WTC11 (cell line): ENCODE results near the gene RAD51D. TPM values are rescaled to one million over a fixed set of nuclear protein-coding genes. Genes with fewer than 3 reads are reported as not detected.

Experiments
- ATAC-seq: fragments of 200-7000 bp; cut with Tn5 transposase; 2 replicates; pipeline ENCODE4 v1.10.0; 2021; ENCODE audit warnings: mild to moderate bottlenecking, moderate library complexity
- CTCF ChIA-PET: fragments of 300-600 bp; sonication (Branson Sonifier 250); formaldehyde crosslinking; loops from one replicate; lab custom pipeline; 2021; ENCODE audit warnings: antibody characterized with exemption; lab: Charles Lee
- POLR2A ChIA-PET: fragments of 350-600 bp; sonication (Branson Sonifier 250); formaldehyde crosslinking; loops from one replicate; lab custom pipeline; 2021; ENCODE audit warnings: antibody characterized with exemption; lab: Charles Lee
- DNase-seq: peaks from one replicate; pipeline ENCODE4 v3.0.0; 2021; ENCODE audit warnings: low spot score
- H3K27ac Mint-ChIP-seq: 2 replicates; pipeline ENCODE4 v1.8.0; 2021; ENCODE audit warnings: mixed read lengths
- H3K27me3 Mint-ChIP-seq: 2 replicates; pipeline ENCODE4 v1.8.0; 2021; ENCODE audit warnings: low read depth, mild to moderate bottlenecking, moderate library complexity, mixed read lengths
- H3K36me3 Mint-ChIP-seq: 2 replicates; pipeline ENCODE4 v1.8.0; 2021; ENCODE audit warnings: mixed read lengths
- H3K4me1 Mint-ChIP-seq: 2 replicates; pipeline ENCODE4 v1.8.0; 2022; ENCODE audit warnings: mixed read lengths
- H3K4me3 Mint-ChIP-seq: 2 replicates; pipeline ENCODE4 v1.8.0; 2021; ENCODE audit warnings: mild to moderate bottlenecking, moderate library complexity, mixed read lengths
- H3K9me3 Mint-ChIP-seq: 2 replicates; pipeline ENCODE4 v1.8.0; 2021; ENCODE audit warnings: mixed read lengths
- ATF1 ChIP-seq: sonication (generic); formaldehyde crosslinking; IDR thresholded peaks from 2 replicates; pipeline ENCODE4 v1.8.1; 2023; ENCODE audit warnings: mild to moderate bottlenecking, moderate library complexity, missing genetic modification reagents
- ELF4 ChIP-seq: sonication (generic); formaldehyde crosslinking; IDR thresholded peaks from 2 replicates; pipeline ENCODE4 v1.8.1; 2022; ENCODE audit warnings: low read depth, mild to moderate bottlenecking, moderate library complexity, missing genetic modification reagents
- ESRRA ChIP-seq: sonication (generic); formaldehyde crosslinking; IDR thresholded peaks from 2 replicates; pipeline ENCODE4 v1.8.1; 2022; ENCODE audit warnings: mild to moderate bottlenecking, missing genetic modification reagents, borderline replicate concordance
- FOXP1 ChIP-seq: sonication (generic); formaldehyde crosslinking; IDR thresholded peaks from 2 replicates; pipeline ENCODE4 v1.8.0; 2022; ENCODE audit warnings: missing genetic modification reagents, mild to moderate bottlenecking, moderate library complexity, borderline replicate concordance
- GTF2I ChIP-seq: fragments of 250-450 bp; sonication (Bioruptor Pico); conservative IDR thresholded peaks from 2 replicates; pipeline ENCODE4 v1.4.0; 2021; ENCODE audit warnings: mild to moderate bottlenecking
- JUN ChIP-seq: sonication (generic); formaldehyde crosslinking; IDR thresholded peaks from 2 replicates; pipeline ENCODE4 v1.8.0; 2023; ENCODE audit warnings: mild to moderate bottlenecking, missing genetic modification reagents
- MXD4 ChIP-seq: fragments of 250-450 bp; sonication (Bioruptor Pico); IDR thresholded peaks from 2 replicates; pipeline ENCODE4 v1.8.0; 2021; ENCODE audit warnings: mild to moderate bottlenecking, moderate library complexity, borderline replicate concordance
- MYBL2 ChIP-seq: sonication (generic); formaldehyde crosslinking; IDR thresholded peaks from 2 replicates; pipeline ENCODE4 v1.8.1; 2023; ENCODE audit warnings: mild to moderate bottlenecking, moderate library complexity, missing genetic modification reagents
- NR3C1 ChIP-seq: sonication (generic); formaldehyde crosslinking; conservative IDR thresholded peaks from 2 replicates; pipeline ENCODE4 v1.8.1; 2023; ENCODE audit warnings: low read depth, mild to moderate bottlenecking, missing genetic modification reagents
- RORB ChIP-seq: fragments of 250-450 bp; sonication (Bioruptor Pico); IDR thresholded peaks from 2 replicates; pipeline ENCODE4 v1.9.0; 2021; ENCODE audit warnings: mild to moderate bottlenecking
- SP1 ChIP-seq: sonication (generic); formaldehyde crosslinking; conservative IDR thresholded peaks from 2 replicates; pipeline ENCODE4 v1.8.1; 2022; ENCODE audit warnings: missing genetic modification reagents
- TEAD1 ChIP-seq: sonication (generic); formaldehyde crosslinking; IDR thresholded peaks from 2 replicates; pipeline ENCODE4 v1.8.0; 2022; ENCODE audit warnings: mild to moderate bottlenecking, missing genetic modification reagents
- TP53 ChIP-seq: sonication (generic); formaldehyde crosslinking; IDR thresholded peaks from 2 replicates; pipeline ENCODE4 v1.8.1; 2023; ENCODE audit warnings: mild to moderate bottlenecking, missing genetic modification reagents
- ZNF121 ChIP-seq: sonication (generic); formaldehyde crosslinking; IDR thresholded peaks from 2 replicates; pipeline ENCODE4 v1.8.0; 2023; ENCODE audit warnings: missing genetic modification reagents
- ZNF396 ChIP-seq: fragments of 250-450 bp; sonication (Bioruptor Pico); IDR thresholded peaks from 2 replicates; pipeline ENCODE4 v1.8.0; 2021; ENCODE audit warnings: mild to moderate bottlenecking, moderate library complexity, borderline replicate concordance
- ZNF423 ChIP-seq: fragments of 250-450 bp; sonication (Bioruptor Pico); IDR thresholded peaks from 2 replicates; pipeline ENCODE4 v2.1.2; 2022; ENCODE audit warnings: mild to moderate bottlenecking, moderate library complexity
- ZNF671 ChIP-seq: fragments of 250-450 bp; sonication (Bioruptor Pico); IDR thresholded peaks from 2 replicates; pipeline ENCODE4 v1.8.0; 2021; ENCODE audit warnings: mild to moderate bottlenecking
- total RNA-seq: library from RNA; stranded (reverse); gene quantifications from 3 replicates; pipeline ENCODE4 v1.2.3, GENCODE V29; 2021
- TF ChIP-seq, protein P1 (sequence below): sonication (generic); formaldehyde crosslinking; IDR thresholded peaks from 2 replicates; pipeline ENCODE4 v1.8.1; 2022; ENCODE audit warnings: mild to moderate bottlenecking, moderate library complexity, missing genetic modification reagents
- TF ChIP-seq, protein P2 (sequence below): sonication (generic); formaldehyde crosslinking; IDR thresholded peaks from 2 replicates; pipeline ENCODE4 v1.8.1; 2023; ENCODE audit warnings: mild to moderate bottlenecking, moderate library complexity, missing genetic modification reagents
- TF ChIP-seq, protein P3 (sequence below): fragments of 200-600 bp; IDR thresholded peaks from 2 replicates; pipeline ENCODE4 v1.8.0; 2022; ENCODE audit warnings: antibody characterized with exemption
- TF ChIP-seq, protein P4 (sequence below): fragments of 250-450 bp; sonication (Bioruptor Pico); IDR thresholded peaks from 2 replicates; pipeline ENCODE4 v1.9.0; 2021; ENCODE audit warnings: mild to moderate bottlenecking
- TF ChIP-seq, protein P5 (sequence below): sonication (generic); formaldehyde crosslinking; conservative IDR thresholded peaks from 2 replicates; pipeline ENCODE4 v1.8.1; 2022; ENCODE audit warnings: mild to moderate bottlenecking, missing genetic modification reagents
- TF ChIP-seq, protein P6 (sequence below): fragments of 250-450 bp; sonication (Bioruptor Pico); IDR thresholded peaks from 2 replicates; pipeline ENCODE4 v1.9.0; 2021; ENCODE audit warnings: mild to moderate bottlenecking, borderline replicate concordance

The RAD51D gene
- total RNA-seq, 1 experiment from 2014 or later: 15.0 TPM

DNA sequence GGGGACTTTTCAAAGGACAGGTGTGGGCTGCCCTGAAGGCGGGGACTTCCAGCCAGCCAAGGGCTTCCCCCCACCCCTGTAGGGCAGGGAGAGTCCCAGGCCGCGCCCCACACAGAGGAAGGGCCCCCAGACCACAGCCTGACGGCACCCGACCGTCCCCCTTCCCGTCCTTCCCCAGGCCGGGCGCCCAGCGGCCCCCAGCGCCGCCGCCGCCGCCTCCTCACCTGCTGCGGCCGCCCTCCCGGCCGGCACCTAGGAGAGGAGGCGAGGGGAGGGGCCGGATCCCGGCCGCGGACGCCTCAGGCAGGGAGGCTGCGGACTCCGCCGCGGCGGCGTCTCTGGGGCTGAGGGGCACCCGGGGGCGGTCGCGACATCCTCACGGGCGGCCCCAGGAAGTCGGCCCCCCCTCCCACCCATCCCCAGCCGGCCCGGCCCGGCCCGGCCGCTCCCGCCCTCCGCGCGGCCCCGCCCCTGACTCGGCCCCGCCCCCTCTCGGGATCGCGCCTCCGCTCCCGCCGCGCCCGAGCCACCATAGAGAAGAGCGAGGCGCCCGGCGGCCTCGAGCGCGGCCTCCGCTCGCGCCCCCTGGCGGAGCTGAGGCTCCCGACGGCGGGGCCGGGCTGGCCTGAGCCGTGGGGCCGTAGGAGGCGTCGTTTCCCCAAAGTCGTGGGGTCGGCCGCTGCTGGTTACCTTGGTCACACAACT is 30.6 kb downstream of the RAD51D start:
- CTCF ChIA-PET: interaction anchor here (0.7 to 2.0 kb wide), 28 partner anchors 9 to 487 kb away, joined by 3 to 27 read pairs (median 4); partner anchors contain the start of genes RAD51D and RFFL
- DNase-seq (peak; percentile 85), ATAC-seq (peak; percentile 85)
- POLR2A ChIA-PET: interaction anchor here (1.0 kb wide), 1 partner anchor 154 kb away, joined by 3 read pairs; the partner anchor contains the start of gene SLFN5
- Mint-ChIP-seq H3K4me1 (peaks cover 43% of the 10 kb centered on the region), H3K4me3 (peak overlapping the region; percentile 87), H3K27ac (no peak overlapping the region), H3K36me3 (no peaks in the 10 kb centered on the region), H3K27me3 (peaks cover 4% of the 10 kb centered on the region), H3K9me3 (no peaks in the 10 kb centered on the region)
- TF ChIP-seq, protein P1, sequence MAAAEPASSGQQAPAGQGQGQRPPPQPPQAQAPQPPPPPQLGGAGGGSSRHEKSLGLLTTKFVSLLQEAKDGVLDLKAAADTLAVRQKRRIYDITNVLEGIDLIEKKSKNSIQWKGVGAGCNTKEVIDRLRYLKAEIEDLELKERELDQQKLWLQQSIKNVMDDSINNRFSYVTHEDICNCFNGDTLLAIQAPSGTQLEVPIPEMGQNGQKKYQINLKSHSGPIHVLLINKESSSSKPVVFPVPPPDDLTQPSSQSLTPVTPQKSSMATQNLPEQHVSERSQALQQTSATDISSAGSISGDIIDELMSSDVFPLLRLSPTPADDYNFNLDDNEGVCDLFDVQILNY (CRISPR knock-in tag): peak; percentile 58; the same call in 1 of the 2 replicates
- TF ChIP-seq MXD4 (CRISPR knock-in tag) (no peak), NR3C1 (no peak), RORB (CRISPR knock-in tag) (no peak), GTF2I (CRISPR knock-in tag) (no peak), TEAD1 (CRISPR knock-in tag) (peak; percentile 63; the same call in 1 of the 2 replicates), TP53 (peak; percentile 30; the same call in 1 of the 2 replicates), ZNF121 (CRISPR knock-in tag) (peak; percentile 63; the same call in 1 of the 2 replicates), ESRRA (CRISPR knock-in tag) (no peak), ZNF423 (CRISPR knock-in tag) (peak; percentile 57), SP1 (CRISPR knock-in tag) (peak; percentile 70)
- TF ChIP-seq, protein P2, sequence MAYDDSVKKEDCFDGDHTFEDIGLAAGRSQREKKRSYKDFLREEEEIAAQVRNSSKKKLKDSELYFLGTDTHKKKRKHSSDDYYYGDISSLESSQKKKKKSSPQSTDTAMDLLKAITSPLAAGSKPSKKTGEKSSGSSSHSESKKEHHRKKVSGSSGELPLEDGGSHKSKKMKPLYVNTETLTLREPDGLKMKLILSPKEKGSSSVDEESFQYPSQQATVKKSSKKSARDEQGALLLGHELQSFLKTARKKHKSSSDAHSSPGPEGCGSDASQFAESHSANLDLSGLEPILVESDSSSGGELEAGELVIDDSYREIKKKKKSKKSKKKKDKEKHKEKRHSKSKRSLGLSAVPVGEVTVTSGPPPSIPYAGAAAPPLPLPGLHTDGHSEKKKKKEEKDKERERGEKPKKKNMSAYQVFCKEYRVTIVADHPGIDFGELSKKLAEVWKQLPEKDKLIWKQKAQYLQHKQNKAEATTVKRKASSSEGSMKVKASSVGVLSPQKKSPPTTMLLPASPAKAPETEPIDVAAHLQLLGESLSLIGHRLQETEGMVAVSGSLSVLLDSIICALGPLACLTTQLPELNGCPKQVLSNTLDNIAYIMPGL (CRISPR knock-in tag): peak; percentile 69; the same call in 1 of the 2 replicates
- TF ChIP-seq, protein P3, sequence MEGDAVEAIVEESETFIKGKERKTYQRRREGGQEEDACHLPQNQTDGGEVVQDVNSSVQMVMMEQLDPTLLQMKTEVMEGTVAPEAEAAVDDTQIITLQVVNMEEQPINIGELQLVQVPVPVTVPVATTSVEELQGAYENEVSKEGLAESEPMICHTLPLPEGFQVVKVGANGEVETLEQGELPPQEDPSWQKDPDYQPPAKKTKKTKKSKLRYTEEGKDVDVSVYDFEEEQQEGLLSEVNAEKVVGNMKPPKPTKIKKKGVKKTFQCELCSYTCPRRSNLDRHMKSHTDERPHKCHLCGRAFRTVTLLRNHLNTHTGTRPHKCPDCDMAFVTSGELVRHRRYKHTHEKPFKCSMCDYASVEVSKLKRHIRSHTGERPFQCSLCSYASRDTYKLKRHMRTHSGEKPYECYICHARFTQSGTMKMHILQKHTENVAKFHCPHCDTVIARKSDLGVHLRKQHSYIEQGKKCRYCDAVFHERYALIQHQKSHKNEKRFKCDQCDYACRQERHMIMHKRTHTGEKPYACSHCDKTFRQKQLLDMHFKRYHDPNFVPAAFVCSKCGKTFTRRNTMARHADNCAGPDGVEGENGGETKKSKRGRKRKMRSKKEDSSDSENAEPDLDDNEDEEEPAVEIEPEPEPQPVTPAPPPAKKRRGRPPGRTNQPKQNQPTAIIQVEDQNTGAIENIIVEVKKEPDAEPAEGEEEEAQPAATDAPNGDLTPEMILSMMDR: peak; percentile 68

DNA sequence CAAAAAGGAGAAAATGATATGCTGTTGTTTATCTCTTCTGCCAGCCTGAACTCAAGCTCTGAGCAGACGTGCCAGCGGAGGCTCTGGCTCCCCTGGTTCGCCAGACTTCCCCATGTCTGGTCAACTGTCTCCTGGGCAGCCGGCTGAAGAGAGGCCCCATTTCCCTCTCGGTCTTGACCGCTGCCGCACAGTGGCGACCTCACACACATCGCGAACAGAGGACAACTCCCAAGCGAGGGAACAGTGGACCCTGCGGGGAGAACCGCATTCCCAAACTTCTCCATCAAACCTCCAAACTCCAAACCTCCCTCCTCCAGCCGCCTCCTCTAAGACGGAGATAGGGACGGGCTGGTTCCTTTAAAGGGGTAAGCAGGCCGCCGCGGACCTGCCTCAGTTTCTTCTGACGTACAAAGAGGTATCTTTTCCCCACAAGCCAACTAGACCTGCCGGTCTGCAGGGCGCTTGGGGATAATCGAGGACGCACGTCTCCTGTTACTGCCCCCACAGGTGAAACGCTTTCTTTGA is 31.2 kb downstream of the RAD51D start:
- DNase-seq (peak; percentile 50), ATAC-seq (peak; percentile 12)
- Mint-ChIP-seq H3K27me3 (peaks cover 4% of the 10 kb centered on the region), H3K4me1 (peaks cover 48% of the 10 kb centered on the region), H3K9me3 (no peaks in the 10 kb centered on the region), H3K27ac (peak overlapping the region; percentile 78), H3K36me3 (no peaks in the 10 kb centered on the region), H3K4me3 (peak overlapping the region; percentile 87)
- ChIA-PET POLR2A (no interaction called here), CTCF (no interaction called here)
- TF ChIP-seq, protein P4, sequence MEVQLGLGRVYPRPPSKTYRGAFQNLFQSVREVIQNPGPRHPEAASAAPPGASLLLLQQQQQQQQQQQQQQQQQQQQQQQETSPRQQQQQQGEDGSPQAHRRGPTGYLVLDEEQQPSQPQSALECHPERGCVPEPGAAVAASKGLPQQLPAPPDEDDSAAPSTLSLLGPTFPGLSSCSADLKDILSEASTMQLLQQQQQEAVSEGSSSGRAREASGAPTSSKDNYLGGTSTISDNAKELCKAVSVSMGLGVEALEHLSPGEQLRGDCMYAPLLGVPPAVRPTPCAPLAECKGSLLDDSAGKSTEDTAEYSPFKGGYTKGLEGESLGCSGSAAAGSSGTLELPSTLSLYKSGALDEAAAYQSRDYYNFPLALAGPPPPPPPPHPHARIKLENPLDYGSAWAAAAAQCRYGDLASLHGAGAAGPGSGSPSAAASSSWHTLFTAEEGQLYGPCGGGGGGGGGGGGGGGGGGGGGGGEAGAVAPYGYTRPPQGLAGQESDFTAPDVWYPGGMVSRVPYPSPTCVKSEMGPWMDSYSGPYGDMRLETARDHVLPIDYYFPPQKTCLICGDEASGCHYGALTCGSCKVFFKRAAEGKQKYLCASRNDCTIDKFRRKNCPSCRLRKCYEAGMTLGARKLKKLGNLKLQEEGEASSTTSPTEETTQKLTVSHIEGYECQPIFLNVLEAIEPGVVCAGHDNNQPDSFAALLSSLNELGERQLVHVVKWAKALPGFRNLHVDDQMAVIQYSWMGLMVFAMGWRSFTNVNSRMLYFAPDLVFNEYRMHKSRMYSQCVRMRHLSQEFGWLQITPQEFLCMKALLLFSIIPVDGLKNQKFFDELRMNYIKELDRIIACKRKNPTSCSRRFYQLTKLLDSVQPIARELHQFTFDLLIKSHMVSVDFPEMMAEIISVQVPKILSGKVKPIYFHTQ: no peak
- TF ChIP-seq, protein P5, sequence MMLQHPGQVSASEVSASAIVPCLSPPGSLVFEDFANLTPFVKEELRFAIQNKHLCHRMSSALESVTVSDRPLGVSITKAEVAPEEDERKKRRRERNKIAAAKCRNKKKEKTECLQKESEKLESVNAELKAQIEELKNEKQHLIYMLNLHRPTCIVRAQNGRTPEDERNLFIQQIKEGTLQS (CRISPR knock-in tag): no peak
- no peak for TF ChIP-seq GTF2I (CRISPR knock-in tag)
- TF ChIP-seq, protein P6, sequence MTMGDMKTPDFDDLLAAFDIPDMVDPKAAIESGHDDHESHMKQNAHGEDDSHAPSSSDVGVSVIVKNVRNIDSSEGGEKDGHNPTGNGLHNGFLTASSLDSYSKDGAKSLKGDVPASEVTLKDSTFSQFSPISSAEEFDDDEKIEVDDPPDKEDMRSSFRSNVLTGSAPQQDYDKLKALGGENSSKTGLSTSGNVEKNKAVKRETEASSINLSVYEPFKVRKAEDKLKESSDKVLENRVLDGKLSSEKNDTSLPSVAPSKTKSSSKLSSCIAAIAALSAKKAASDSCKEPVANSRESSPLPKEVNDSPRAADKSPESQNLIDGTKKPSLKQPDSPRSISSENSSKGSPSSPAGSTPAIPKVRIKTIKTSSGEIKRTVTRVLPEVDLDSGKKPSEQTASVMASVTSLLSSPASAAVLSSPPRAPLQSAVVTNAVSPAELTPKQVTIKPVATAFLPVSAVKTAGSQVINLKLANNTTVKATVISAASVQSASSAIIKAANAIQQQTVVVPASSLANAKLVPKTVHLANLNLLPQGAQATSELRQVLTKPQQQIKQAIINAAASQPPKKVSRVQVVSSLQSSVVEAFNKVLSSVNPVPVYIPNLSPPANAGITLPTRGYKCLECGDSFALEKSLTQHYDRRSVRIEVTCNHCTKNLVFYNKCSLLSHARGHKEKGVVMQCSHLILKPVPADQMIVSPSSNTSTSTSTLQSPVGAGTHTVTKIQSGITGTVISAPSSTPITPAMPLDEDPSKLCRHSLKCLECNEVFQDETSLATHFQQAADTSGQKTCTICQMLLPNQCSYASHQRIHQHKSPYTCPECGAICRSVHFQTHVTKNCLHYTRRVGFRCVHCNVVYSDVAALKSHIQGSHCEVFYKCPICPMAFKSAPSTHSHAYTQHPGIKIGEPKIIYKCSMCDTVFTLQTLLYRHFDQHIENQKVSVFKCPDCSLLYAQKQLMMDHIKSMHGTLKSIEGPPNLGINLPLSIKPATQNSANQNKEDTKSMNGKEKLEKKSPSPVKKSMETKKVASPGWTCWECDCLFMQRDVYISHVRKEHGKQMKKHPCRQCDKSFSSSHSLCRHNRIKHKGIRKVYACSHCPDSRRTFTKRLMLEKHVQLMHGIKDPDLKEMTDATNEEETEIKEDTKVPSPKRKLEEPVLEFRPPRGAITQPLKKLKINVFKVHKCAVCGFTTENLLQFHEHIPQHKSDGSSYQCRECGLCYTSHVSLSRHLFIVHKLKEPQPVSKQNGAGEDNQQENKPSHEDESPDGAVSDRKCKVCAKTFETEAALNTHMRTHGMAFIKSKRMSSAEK (CRISPR knock-in tag): no peak
- no peak for TF ChIP-seq ELF4 (CRISPR knock-in tag)
- TF ChIP-seq MXD4 (CRISPR knock-in tag): no peak
- TF ChIP-seq JUN (CRISPR knock-in tag): no peak
- no peak for TF ChIP-seq ZNF671 (CRISPR knock-in tag)
- TF ChIP-seq MYBL2 (CRISPR knock-in tag): no peak
- no peak for TF ChIP-seq ZNF396 (CRISPR knock-in tag)
- no peak for TF ChIP-seq FOXP1
- no peak for TF ChIP-seq ATF1 (CRISPR knock-in tag)
